GM19023 (cell line): Measurements from ENCODE around the gene C1orf21.

Experiments
- ATAC-seq: cut with Tn5 transposase; IDR thresholded peaks from one replicate; pipeline ENCODE4 v1.9.1; 2021; ENCODE audit warnings: mild to moderate bottlenecking, moderate library complexity; ENCODE audit not compliant: unreplicated experiment

The C1orf21 gene

DNA sequence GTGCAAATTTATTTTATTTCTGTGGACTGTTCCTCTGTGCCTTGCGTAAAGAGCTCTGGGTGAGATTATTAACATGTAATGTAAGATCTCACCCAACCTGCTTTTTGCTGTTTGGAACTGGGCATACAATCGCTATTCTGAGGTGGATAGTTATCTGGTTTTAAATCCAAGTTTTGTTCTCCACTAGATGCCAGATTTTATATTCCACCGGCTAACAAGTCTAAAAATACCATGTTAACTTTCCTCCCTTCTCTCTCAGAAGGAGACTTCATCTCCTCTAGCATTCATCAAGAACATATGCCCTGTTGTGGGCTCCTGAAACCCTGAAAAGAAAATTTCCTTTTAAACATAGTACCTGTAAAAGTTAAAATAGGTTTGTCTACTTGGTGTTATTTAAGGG, 56.4 kb downstream of the C1orf21 start:
- ATAC-seq, result no peak

DNA sequence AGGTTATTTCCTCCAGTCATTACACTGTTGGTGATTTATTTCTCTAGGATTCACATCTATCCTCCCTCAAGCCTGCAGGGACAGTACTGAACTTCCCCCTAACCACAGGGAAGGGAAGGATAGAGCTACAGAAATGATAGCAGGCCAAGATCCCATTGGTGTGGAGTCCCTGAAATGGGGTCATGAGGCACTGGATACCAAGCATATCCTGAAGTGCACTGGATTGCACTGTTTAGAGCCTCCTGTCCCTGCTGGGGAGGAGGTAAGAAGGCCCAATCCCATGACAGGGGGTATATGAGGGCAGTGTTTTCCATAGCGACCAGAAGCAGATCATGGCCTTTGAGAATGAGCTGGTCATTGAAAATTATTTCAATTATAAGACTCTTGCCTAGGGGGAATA, 56.8 kb downstream of the C1orf21 start:
- ATAC-seq, result no peak

DNA sequence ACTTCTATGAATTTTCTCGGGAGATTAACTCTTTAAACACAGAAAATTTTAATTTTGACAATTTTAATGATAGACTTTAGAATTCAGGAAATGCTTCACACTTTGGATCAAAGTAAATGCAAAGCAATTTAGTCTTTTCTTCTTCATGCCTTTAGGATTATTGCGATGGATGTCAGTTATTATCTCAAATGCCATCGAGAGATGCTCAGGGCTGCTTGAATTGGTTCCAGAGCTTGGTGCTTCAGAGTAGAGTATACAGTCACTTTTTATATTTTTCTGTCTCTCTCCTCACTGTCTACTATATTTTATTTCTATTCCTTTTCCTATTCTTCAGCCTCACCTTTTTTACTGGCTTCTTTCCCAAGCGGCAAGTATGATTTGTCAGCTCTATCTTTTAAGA, 59.2 kb downstream of the C1orf21 start:
- ATAC-seq, result no peak

DNA sequence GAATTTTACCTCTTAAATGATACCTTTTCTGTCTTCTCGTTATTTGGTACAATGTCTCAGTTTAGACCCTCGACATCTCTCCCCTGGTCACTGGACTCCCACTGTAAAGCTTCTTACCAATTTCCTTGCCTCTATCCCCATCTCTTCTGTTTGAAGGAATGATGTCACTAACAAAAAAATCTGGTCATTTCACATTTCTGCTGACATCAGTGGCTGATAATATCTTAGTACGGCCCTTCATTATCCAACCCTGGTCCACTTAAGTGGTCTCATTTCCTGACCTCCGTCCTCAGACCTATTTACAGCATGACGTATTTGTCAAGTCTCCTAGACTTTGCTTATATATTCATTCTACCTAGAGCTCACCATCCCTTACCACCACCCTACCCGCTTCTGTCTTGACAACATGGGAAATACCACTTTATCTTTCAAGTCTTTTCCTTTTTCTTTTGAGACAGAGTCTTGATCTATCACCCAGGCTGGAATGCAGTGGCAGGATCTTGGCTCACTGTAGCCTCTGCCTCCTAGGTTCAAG, 60.9 kb downstream of the C1orf21 start:
- no peak for ATAC-seq

DNA sequence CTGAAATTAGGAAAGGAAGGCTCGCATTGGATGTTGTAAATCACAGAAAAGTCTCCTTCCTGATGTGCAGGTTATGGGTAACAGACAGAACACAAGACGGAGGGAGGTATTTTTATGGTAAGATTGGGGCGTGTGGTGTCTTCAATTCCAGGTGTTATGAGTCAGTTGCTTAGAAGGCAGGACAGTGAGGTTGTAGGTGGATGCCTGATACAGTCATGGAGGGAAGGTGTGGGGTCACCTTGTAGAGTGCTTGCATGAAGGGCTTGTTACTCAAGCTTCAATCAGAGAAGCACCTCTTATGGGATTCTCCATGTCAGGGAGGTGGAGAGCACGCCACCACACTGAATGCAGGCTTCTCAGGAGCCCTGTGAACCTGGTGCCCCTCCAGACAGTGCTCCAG, 63.1 kb downstream of the C1orf21 start:
- no peak for ATAC-seq

DNA sequence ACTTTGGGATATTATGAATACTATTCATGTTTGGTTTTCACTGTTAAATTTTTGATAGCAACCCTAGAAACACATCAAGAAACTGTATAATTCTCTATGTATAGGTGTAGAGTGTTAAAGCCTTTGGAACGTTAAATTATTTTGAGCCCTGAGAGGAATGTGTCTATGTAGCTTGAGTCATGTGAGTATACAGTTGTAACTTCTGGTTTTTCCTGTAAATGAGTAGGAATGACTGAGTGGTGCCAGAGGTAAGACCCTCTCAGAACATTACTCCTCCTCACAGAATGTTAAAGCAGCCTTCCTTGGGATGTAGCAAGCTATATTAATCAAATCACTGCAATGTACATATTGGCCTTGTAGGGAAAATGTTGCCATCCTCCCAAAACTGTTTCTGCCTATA, 69.0 kb downstream of the C1orf21 start:
- ATAC-seq, result no peak

DNA sequence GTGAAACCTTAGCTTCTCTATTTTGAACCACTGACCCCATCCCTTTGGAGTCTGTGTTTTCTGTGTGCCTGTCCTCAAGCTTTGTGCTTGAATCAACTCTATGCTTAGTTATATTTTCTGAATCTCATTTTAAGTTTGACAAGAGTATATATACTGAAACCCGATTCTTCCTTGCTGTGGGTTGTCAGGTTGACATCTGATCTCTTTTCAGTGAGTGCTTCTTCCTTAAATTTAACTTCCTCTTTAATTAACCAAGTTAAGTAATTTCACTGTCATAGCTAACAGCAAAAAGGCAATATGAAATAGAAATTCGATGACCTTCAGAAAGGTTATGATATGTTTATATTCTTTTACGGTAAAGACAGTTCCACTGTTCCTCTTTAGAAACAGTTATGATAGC, 69.4 kb downstream of the C1orf21 start:
- no peak for ATAC-seq

DNA sequence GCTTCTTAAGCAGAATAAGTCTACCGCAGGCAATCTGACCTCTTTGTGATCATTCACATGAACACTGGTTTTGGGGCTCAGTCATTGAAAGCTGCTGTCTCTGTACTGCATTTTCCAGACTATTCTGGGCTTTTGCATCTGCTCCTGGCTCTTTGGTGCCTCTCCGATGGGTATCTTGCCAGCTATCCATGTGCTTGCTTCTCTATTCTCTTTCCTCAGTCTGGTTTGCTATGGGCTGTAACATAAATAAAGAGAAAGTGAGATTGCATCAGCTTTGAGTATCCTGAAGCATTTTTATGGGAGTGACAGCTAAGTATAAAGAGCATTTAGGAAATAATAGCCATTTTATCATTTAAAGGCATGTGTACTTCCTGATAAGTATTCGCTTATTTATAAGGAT, 70.7 kb downstream of the C1orf21 start:
- no peak for ATAC-seq

DNA sequence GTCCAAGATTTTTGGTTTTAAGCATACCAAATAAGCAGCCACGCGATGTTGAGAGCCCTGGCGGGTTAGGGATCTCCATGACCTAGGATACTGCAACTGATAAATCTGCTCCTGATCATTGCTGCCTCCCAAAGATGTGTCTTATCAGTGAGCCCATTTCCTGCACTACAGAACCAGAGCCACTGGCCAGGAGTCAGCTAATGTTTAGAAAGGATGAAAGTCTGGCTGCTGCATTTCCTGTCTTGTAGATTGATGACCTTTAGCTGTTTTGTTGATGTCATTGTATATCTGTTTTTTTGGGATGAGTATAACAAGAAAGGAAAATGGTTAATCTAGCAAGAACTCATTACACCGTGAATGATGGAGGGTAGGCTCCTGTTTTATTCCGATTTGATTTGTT, 74.5 kb downstream of the C1orf21 start:
- no peak for ATAC-seq

DNA sequence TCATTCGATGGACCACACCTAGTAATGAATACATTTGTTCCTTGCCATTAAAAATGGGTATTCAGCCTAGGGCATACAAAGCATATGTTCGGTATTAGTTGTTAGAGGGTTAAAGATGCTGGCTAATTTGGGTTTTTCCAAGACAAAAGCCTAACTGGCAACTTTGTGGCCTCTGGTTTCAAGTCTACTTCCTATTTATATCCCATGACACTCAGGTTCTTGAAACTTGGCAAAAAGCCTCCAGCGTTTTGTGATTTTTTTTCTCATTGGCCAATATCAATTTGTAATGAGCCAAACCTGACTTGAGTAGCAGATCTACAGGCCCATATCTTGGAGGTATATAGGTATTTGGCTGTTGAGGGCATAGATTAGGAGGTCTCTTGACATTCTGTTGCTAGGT, 75.3 kb downstream of the C1orf21 start:
- ATAC-seq, result no peak

DNA sequence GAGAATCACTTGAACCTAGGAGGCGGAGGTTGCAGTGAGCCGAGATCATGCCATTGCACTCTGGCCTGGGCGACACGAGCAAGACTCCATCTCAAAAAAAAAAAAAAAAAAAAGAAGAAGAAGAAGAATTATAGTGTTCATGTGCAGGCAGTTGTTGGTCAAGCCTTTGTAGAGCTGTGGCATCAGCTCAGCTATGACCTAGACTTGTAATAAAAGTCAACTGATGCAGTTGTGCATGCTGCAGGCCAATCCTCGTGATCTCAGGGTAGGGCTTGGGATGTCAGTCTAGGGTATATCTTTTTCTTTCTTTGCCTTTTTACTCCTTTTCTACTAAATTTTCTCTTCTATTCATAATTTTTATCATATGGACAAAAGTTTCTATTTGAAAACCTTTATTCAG, 76.2 kb downstream of the C1orf21 start:
- no peak for ATAC-seq

DNA sequence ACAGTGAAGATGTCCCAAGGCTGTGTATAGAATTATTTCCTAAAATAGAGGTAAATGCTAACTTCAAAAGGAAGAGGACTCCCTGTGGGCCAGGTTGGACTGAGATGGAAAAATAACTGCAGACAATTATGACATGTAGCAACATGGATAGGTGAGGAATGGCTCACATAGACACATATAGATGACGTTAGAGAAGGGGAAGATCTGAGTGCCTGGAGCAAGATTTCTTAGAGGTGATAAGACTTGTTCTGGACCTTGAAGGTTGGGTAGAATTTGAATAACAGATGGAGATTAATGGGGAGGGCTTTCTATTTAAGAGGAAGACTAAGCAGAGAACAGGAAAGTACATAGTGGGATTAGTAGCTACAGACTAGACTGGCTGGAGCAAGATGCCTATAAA, 76.9 kb downstream of the C1orf21 start:
- ATAC-seq, result no peak

DNA sequence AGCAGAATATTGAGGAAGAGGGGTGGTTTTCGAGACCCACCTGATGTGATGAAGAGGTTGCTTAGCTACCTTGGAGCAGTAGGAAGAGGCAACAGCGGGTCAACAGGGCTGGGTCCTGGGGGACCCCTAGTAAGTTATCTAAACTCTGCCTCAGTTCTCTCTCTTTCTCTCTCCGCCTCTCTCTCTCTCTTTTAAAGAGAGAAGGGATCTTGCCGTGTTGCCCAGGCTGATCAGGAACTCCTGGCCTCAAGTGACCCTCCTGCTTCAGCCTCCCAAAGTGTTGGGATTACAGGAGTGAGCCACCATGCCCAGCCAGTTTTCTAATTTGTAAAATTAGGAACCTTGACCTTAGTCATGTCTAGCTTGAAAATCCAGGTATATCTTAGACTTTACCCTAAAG, 77.9 kb downstream of the C1orf21 start:
- ATAC-seq, result no peak

DNA sequence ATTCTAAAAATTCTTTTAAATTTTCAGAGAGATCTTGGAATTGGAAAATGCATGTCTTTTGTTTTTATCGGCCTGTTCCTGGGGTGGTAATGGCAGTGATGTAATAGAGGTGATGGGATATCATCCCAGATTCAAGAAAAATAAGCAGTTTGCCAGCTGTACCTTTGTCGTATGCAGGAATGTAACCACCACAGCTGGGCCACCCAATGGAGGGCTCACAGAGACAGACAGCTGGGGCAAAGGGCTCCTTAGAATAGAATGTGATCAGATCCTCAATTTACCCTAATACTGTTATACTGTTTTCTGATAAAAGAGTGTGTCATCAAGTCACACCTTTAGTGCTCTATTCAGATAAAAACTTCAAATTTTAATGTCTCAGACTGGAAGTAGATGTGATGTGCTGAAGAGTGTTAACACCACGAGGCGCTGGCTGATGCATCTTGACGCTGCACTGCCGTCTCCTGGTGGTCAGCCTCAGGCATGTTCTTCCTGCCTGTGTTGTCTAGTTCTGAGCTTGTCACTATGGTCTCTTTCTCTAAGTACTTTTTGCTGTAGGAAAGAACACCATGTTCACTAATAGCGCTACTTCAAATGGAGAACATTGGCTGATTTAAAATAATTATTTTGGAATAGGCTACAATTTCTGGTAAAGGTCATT, 78.8 kb downstream of the C1orf21 start:
- ATAC-seq, result no peak

DNA sequence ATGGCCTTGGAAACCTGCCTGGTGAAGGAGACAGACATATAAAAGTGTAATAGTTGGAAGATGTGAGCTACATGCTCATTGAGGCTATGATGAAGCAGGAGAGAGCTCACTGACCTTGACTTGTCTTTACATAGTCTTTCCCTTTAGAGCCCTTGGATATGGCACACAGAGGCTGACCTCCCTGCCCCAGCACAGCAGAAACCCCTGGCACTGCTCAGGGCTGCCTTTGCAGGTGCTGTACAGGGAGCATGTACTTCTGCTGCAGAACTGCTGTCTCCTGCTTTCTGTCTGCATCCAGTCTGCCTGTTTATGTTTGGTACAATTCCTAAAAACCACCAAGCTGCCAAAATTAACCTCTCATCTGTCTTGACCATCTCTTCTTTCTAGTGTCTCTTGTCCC, 80.5 kb downstream of the C1orf21 start:
- ATAC-seq, result no peak

DNA sequence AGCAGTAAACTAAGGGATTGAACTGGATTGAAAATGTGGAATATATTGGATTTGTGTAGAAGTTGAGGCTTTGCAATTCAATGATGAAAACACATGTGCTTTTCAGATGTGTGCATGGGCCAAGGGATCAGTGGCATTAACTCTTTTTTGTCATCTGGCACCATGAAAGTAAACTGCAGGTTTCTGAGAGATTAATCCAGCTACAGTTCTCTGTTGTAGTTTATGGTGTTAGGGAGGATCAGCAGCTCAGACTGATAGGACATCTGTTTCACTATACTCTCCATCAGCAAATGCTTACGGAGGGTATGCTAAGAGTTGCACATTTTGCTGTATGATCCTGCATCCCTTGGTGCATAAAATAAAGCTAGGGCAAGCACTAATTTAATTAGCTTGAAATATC, 82.6 kb downstream of the C1orf21 start:
- ATAC-seq, result no peak

DNA sequence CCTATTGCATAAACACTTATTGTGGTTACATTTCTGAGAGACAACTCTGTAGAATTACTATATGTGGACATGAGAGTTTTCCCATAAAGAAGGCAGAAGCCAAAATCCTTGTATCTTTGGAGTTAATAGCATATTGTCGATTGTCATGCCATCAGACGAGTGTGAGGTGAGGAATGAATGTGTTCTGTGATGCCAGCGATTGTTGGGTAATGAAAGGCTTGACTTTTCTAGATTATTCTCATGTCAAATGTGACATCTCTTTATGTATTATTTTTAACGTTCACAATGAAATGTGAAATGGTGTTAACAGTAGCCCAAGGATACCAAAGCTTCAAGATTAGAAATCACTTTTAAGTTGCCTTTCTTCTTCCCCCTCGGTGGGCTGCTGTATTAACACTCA, 84.9 kb downstream of the C1orf21 start:
- ATAC-seq, result no peak

DNA sequence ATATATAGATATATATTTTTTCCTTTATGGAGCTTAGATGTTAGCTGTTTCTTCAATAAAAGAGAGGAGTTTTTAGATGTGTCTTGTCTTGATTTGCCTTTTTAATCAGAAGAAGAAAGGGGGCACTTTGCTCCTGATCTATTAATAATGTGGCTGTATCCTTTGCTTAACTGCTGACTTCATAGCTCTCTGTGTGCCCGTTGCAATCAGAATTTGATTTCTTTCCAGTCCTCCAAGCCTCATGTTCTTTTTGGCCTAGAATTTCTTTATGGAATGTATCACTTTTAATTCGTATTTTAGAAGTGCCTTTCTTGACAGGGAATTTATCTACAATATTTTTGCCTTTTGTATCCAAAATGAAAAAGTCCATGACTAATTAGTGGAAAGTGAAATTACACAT, 85.3 kb downstream of the C1orf21 start:
- no peak for ATAC-seq

DNA sequence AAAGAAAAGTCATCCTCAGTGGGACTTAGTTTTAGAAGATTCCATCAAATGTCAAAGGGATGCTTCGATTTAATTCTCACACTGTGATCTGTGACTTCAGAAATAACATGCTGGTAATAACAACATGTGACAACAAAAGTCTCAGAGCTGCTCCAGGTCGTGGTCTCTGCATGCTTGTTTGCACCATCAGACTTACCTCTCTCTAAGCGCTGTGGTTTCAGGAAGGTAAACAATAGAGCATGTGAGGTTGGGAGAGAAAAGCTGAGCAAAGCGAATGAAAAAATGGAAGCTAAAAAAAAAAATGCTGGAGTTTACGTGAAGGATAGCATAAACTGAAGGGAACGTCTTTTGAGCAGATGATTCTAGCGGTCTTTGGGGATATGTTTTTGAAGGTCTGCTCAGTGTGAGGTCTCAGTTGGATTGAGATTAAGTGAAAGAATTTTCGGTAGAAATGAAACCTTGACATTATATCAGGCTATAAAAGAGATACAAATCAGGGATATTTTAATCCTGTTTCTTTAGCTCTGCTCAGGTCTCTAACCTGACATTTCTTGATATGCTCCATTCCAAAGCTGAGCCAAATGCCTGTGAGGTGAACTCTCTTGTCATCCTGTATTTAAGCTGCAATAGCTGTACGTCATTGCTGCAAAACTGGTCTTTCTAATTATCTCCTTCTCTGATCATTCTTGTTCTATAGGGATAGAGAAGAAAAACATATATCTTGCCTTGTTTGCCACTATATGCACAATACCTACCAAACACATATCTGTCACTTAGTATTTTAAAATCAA, 86.5 kb downstream of the C1orf21 start:
- no peak for ATAC-seq

DNA sequence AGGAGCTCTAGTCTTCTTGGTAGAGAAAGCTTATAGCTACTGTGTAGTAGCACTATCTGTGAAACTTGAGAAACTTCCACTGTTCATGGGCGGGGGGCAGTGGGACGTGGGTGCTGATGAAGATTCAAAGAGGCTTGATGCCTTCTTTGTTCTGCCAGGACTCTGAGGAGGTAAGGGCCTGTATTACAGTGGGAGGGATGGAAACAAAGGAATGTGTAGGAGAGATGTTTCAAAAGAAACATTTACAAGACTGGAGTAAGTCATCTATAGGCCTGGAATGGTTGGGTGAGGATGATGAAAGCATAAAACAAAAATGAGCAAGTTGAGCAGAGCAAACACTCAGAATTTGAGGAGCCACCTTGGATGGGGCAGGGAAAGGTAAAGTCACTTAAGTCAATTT, 89.4 kb downstream of the C1orf21 start:
- no peak for ATAC-seq

DNA sequence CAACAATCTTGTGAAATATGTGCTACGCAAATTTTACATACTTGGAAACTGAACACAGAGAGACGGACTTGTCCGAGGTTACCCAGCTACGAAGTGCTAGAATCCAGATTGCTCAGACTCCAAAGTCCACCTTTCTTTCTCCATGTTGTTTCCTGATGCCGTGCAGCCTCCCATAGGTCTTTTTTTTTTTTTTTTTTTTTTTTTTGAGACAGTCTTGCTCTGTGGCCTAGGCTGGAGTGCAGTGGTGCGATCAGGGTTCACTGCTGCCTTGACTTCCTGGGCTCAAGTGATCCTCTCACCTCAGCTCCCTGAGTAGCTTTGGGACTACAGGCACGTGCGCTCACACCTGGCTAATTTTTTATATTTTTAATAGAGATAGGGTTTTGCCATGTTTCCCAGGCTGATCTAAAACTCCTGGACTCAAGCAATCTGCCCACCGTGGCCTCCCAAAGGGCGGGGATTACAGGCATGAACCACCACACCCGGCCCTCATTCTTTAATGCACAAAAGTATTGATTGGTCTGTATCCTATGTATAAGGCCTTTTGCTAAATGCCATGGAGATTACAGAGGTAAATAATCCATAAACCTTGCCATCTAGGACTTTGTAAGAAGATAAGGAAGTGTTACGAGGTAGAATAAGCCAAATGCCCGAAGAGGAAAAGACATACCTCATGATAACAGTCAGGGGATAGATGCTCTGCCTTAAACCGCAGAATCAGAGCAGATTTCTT, 92.8 kb downstream of the C1orf21 start:
- no peak for ATAC-seq

DNA sequence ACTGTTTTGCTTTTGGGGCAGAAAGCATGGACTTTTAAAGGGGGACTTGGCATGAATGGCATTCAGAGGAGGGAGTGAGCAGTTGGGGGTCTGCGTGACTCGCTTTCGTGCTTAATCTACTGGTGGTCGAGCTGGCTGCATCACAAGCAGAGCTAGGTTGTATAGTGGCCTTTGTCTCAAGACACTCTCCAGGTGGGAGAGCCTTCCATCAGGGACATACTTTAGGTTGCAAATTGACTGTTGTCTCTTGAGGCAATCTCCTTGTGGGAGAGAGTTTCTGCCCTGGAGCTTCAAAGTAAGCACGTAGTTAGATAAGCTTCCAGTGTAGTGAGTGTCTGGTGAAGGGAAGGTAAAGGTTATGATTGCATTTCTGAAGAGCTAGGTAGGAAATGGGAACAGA, 93.9 kb downstream of the C1orf21 start:
- no peak for ATAC-seq
